ENCODE data around the gene CPED1.

GRCh38 chr7:121344093-121344492 is 355.6 kb downstream of the CPED1 start:
- TF ChIP-seq CTCF (IDR thresholded peaks at IDR 0.05): no peak
- TF ChIP-seq POLR2A (IDR thresholded peaks at IDR 0.05): no peak

Data from body of pancreas (tissue), 4 donors.